ENCODE data around the gene UQCC2.

GRCh38 chr6:33695451-33695887 is 16.0 kb downstream of the UQCC2 start:
- TF ChIP-seq PATZ1 (CRISPR knock-in tag; IDR thresholded peaks at IDR 0.05; ENCODE audit: borderline replicate concordance) = no peak
- no peak for TF ChIP-seq ARNTL (CRISPR knock-in tag; IDR thresholded peaks at IDR 0.05; ENCODE audit: borderline replicate concordance, low read depth)
- no peak for TF ChIP-seq ZNF565 (CRISPR knock-in tag; conservative IDR thresholded peaks at IDR 0.05; ENCODE audit: low read depth)
- no peak for TF ChIP-seq RARB (CRISPR knock-in tag; IDR thresholded peaks at IDR 0.05)
